HepG2 (cell line): ENCODE results near the gene MRPL14. TPM values are rescaled to one million over a fixed set of nuclear protein-coding genes. Genes with fewer than 3 reads are reported as not detected.

Source experiments
- ARNT2 ChIP-seq: sonication (generic); formaldehyde crosslinking; IDR thresholded peaks from 2 replicates; pipeline ENCODE4 v1.8.0; 2022; ENCODE audit warnings: mild to moderate bottlenecking, low read depth, missing genetic modification reagents, moderate library complexity
- BCL6 ChIP-seq: IDR thresholded peaks from 2 replicates; pipeline ENCODE4 v1.6.1; 2016; ENCODE audit warnings: missing genetic modification reagents, missing compliant biosample characterization
- CENPX ChIP-seq: sonication (generic); formaldehyde crosslinking; IDR thresholded peaks from 2 replicates; pipeline ENCODE4 v1.9.0; 2021; ENCODE audit warnings: mild to moderate bottlenecking, missing genetic modification reagents, moderate library complexity
- GPN1 ChIP-seq: sonication (generic); formaldehyde crosslinking; IDR thresholded peaks from 2 replicates; pipeline ENCODE4 v1.5.1; 2020; ENCODE audit warnings: missing genetic modification reagents, borderline replicate concordance
- HNRNPK ChIP-seq: fragments of 200-400 bp; formaldehyde crosslinking; IDR thresholded peaks from 2 replicates; pipeline ENCODE4 v1.6.1; 2018; ENCODE audit warnings: low read length, low read depth, moderate library complexity, mild to moderate bottlenecking; ENCODE audit not compliant: poor library complexity, severe bottlenecking
- HNRNPLL ChIP-seq: fragments of 200-400 bp; formaldehyde crosslinking; IDR thresholded peaks from 2 replicates; pipeline ENCODE4 v1.6.1; 2017; ENCODE audit warnings: mild to moderate bottlenecking, low read depth, low read length; ENCODE audit not compliant: poor library complexity, severe bottlenecking
- IRX3 ChIP-seq: sonication (generic); formaldehyde crosslinking; IDR thresholded peaks from 2 replicates; pipeline ENCODE4 v1.8.1; 2023; ENCODE audit warnings: mild to moderate bottlenecking, low read depth, missing genetic modification reagents, borderline replicate concordance
- KDM6A ChIP-seq: IDR thresholded peaks from 2 replicates; pipeline ENCODE4 v1.6.1; 2016; ENCODE audit warnings: low read depth
- MZF1 ChIP-seq: sonication (generic); formaldehyde crosslinking; IDR thresholded peaks from 2 replicates; pipeline ENCODE4 v1.8.1; 2023; ENCODE audit warnings: mild to moderate bottlenecking, missing genetic modification reagents, borderline replicate concordance
- NPAS2 ChIP-seq: sonication (generic); formaldehyde crosslinking; IDR thresholded peaks from 2 replicates; pipeline ENCODE4 v1.8.0; 2022; ENCODE audit warnings: mild to moderate bottlenecking, missing genetic modification reagents, borderline replicate concordance
- RARA ChIP-seq: IDR thresholded peaks from 2 replicates; pipeline ENCODE4 v1.6.1; 2016; ENCODE audit warnings: missing genetic modification reagents, missing compliant biosample characterization
- SOX5 ChIP-seq: IDR thresholded peaks from 2 replicates; pipeline ENCODE4 v1.6.1; 2016; ENCODE audit warnings: borderline replicate concordance
- TSC22D2 ChIP-seq: sonication (generic); formaldehyde crosslinking; IDR thresholded peaks from 2 replicates; pipeline ENCODE4 v1.5.1; 2020; ENCODE audit warnings: missing genetic modification reagents, mild to moderate bottlenecking, borderline replicate concordance
- U2AF1 ChIP-seq: fragments of 200-400 bp; formaldehyde crosslinking; optimal IDR thresholded peaks from 2 replicates; pipeline ENCODE3; 2017; ENCODE audit warnings: mild to moderate bottlenecking, low read depth, low read length
- ZKSCAN1 ChIP-seq: fragments of 150-350 bp; IDR thresholded peaks from 2 replicates; pipeline ENCODE4 v1.6.1; 2014; ENCODE audit warnings: low read length
- ZNF136 ChIP-seq: sonication (generic); formaldehyde crosslinking; IDR thresholded peaks from 2 replicates; pipeline ENCODE4 v1.8.1; 2022; ENCODE audit warnings: low read depth, mild to moderate bottlenecking, moderate library complexity, missing genetic modification reagents
- ZNF382 ChIP-seq: sonication (generic); formaldehyde crosslinking; IDR thresholded peaks from 2 replicates; pipeline ENCODE4 v1.5.0; 2020; ENCODE audit warnings: missing genetic modification reagents, mild to moderate bottlenecking, borderline replicate concordance
- ZNF672 ChIP-seq: sonication (generic); formaldehyde crosslinking; IDR thresholded peaks from 2 replicates; pipeline ENCODE4 v1.8.1; 2022; ENCODE audit warnings: missing genetic modification reagents
- ZNF674 ChIP-seq: sonication (generic); formaldehyde crosslinking; IDR thresholded peaks from 2 replicates; pipeline ENCODE4 v1.5.0; 2020; ENCODE audit warnings: low read depth, mild to moderate bottlenecking, missing genetic modification reagents
- ZNF773 ChIP-seq: sonication (generic); formaldehyde crosslinking; IDR thresholded peaks from 2 replicates; pipeline ENCODE4 v1.4.0; 2020; ENCODE audit warnings: missing genetic modification reagents, borderline replicate concordance
- ZNF841 ChIP-seq: sonication (generic); formaldehyde crosslinking; IDR thresholded peaks from 2 replicates; pipeline ENCODE4 v1.8.1; 2023; ENCODE audit warnings: missing genetic modification reagents, borderline replicate concordance
- polyA plus RNA-seq, 8 experiments: library from polyadenylated mRNA; depleted of rRNA in 3 of 8; stranded (reverse) in 7 of 8; unstranded in 1 of 8; fragments of >200 nt; fragmentation: Illumina TruSeq in 4 of 8; extraction: Trizol in 4 of 8; gene quantifications; 2 replicates each; pipeline versions ENCODE4 v1.2.1 to v1.2.3, GENCODE V29; 2011 to 2016; ENCODE audit warnings: low read depth in 4 of 8, missing spikeins in 1 of 8, mixed read lengths in 1 of 8; ENCODE audit not compliant: insufficient read depth in 1 of 8
- total RNA-seq, 5 experiments: library from RNA; depleted of rRNA; stranded (reverse); fragments of >200 nt; fragmentation: Illumina TruSeq; extraction: Trizol; gene quantifications; 2 replicates each; pipeline ENCODE4 v1.2.3, GENCODE V29; 2016; ENCODE audit warnings: low read depth in 1 of 5
- TF ChIP-seq, protein P1 (sequence below): IDR thresholded peaks from 2 replicates; pipeline ENCODE4 v1.6.1; 2018; ENCODE audit warnings: missing genetic modification reagents, mild to moderate bottlenecking, missing compliant biosample characterization
- TF ChIP-seq, protein P2 (sequence below): sonication (generic); formaldehyde crosslinking; IDR thresholded peaks from 2 replicates; pipeline ENCODE4 v1.4.0; 2020; ENCODE audit warnings: mild to moderate bottlenecking, missing genetic modification reagents
- TF ChIP-seq, protein P3 (sequence below): sonication (generic); formaldehyde crosslinking; IDR thresholded peaks from 2 replicates; pipeline ENCODE4 v1.5.0; 2020; ENCODE audit warnings: mild to moderate bottlenecking, missing genetic modification reagents, moderate library complexity
- TF ChIP-seq, protein P4 (sequence below): sonication (generic); formaldehyde crosslinking; IDR thresholded peaks from 2 replicates; pipeline ENCODE4 v1.4.0; 2020; ENCODE audit warnings: missing genetic modification reagents
- TF ChIP-seq, protein P5 (sequence below): IDR thresholded peaks from 2 replicates; pipeline ENCODE4 v1.6.1; 2016; ENCODE audit warnings: missing compliant biosample characterization, missing genetic modification reagents, borderline replicate concordance

Gene MRPL14
- total and polyA plus RNA-seq, 2 of the 13 experiments (the other 11 are each of a cell fraction or from before 2014, with no cell fraction given), result 157 to 178 TPM

DNA sequence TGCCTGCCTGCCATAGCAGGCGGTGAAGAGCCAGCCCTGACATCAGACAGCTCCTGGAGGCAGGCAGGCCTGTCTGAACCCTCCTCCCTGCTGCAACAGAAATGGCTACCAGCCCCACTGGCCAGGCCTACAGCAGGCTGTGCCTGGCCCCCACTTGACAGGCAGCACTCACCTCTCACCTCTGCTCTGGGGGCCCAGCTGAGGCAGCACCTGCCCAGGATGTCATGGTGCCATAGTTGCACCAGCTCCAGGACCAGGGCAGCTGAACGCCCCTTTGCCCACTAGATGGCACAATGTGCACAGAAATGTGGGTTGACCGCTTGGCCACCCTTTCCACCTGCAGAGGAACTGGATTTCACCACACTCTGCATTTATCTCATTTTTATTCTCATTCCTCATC lies 30.6 kb downstream of the MRPL14 start (continued):
- TF ChIP-seq IRX3 (no peak), MZF1 (CRISPR knock-in tag) (no peak), ZNF382 (no peak), U2AF1 (no peak), NPAS2 (CRISPR knock-in tag) (no peak), ZNF841 (CRISPR knock-in tag) (no peak), KDM6A (CRISPR knock-in tag) (no peak), ZNF136 (CRISPR knock-in tag) (no peak), HNRNPLL (no peak), ZNF674 (no peak), GPN1 (no peak), RARA (CRISPR knock-in tag) (peak; percentile 33; the same call in 1 of the 2 replicates), ZNF672 (CRISPR knock-in tag) (no peak), BCL6 (CRISPR knock-in tag) (no peak), TSC22D2 (no peak), CENPX (CRISPR knock-in tag) (no peak), ZNF773 (no peak), HNRNPK (no peak), ZKSCAN1 (0 out of 2 replicates have a peak, but pooled peaks have one; percentile 29), SOX5 (CRISPR knock-in tag) (no peak), ARNT2 (no peak)
- TF ChIP-seq, protein P1, sequence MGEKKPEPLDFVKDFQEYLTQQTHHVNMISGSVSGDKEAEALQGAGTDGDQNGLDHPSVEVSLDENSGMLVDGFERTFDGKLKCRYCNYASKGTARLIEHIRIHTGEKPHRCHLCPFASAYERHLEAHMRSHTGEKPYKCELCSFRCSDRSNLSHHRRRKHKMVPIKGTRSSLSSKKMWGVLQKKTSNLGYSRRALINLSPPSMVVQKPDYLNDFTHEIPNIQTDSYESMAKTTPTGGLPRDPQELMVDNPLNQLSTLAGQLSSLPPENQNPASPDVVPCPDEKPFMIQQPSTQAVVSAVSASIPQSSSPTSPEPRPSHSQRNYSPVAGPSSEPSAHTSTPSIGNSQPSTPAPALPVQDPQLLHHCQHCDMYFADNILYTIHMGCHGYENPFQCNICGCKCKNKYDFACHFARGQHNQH (CRISPR knock-in tag), result no peak
- TF ChIP-seq, protein P2, sequence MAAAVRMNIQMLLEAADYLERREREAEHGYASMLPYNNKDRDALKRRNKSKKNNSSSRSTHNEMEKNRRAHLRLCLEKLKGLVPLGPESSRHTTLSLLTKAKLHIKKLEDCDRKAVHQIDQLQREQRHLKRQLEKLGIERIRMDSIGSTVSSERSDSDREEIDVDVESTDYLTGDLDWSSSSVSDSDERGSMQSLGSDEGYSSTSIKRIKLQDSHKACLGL (CRISPR knock-in tag), result no peak
- TF ChIP-seq, protein P3, sequence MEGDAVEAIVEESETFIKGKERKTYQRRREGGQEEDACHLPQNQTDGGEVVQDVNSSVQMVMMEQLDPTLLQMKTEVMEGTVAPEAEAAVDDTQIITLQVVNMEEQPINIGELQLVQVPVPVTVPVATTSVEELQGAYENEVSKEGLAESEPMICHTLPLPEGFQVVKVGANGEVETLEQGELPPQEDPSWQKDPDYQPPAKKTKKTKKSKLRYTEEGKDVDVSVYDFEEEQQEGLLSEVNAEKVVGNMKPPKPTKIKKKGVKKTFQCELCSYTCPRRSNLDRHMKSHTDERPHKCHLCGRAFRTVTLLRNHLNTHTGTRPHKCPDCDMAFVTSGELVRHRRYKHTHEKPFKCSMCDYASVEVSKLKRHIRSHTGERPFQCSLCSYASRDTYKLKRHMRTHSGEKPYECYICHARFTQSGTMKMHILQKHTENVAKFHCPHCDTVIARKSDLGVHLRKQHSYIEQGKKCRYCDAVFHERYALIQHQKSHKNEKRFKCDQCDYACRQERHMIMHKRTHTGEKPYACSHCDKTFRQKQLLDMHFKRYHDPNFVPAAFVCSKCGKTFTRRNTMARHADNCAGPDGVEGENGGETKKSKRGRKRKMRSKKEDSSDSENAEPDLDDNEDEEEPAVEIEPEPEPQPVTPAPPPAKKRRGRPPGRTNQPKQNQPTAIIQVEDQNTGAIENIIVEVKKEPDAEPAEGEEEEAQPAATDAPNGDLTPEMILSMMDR (CRISPR knock-in tag), result peak; percentile 99
- TF ChIP-seq, protein P4, sequence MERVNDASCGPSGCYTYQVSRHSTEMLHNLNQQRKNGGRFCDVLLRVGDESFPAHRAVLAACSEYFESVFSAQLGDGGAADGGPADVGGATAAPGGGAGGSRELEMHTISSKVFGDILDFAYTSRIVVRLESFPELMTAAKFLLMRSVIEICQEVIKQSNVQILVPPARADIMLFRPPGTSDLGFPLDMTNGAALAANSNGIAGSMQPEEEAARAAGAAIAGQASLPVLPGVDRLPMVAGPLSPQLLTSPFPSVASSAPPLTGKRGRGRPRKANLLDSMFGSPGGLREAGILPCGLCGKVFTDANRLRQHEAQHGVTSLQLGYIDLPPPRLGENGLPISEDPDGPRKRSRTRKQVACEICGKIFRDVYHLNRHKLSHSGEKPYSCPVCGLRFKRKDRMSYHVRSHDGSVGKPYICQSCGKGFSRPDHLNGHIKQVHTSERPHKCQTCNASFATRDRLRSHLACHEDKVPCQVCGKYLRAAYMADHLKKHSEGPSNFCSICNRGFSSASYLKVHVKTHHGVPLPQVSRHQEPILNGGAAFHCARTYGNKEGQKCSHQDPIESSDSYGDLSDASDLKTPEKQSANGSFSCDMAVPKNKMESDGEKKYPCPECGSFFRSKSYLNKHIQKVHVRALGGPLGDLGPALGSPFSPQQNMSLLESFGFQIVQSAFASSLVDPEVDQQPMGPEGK (CRISPR knock-in tag), result peak; percentile 76
- TF ChIP-seq, protein P5, sequence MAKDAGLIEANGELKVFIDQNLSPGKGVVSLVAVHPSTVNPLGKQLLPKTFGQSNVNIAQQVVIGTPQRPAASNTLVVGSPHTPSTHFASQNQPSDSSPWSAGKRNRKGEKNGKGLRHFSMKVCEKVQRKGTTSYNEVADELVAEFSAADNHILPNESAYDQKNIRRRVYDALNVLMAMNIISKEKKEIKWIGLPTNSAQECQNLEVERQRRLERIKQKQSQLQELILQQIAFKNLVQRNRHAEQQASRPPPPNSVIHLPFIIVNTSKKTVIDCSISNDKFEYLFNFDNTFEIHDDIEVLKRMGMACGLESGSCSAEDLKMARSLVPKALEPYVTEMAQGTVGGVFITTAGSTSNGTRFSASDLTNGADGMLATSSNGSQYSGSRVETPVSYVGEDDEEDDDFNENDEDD, result peak; percentile 14; the same call in 1 of the 2 replicates
